GM12872 (cell line): ENCODE measurements around the gene RABGAP1.

ENCODE experiments used
- TF ChIP-seq, protein P1 (sequence below): IDR thresholded peaks from 3 replicates; pipeline ENCODE4 v1.5.1; 2011; ENCODE audit warnings: low read depth, mild to moderate bottlenecking, low read length, moderate library complexity; ENCODE audit not compliant: insufficient read depth

The RABGAP1 gene

DNA sequence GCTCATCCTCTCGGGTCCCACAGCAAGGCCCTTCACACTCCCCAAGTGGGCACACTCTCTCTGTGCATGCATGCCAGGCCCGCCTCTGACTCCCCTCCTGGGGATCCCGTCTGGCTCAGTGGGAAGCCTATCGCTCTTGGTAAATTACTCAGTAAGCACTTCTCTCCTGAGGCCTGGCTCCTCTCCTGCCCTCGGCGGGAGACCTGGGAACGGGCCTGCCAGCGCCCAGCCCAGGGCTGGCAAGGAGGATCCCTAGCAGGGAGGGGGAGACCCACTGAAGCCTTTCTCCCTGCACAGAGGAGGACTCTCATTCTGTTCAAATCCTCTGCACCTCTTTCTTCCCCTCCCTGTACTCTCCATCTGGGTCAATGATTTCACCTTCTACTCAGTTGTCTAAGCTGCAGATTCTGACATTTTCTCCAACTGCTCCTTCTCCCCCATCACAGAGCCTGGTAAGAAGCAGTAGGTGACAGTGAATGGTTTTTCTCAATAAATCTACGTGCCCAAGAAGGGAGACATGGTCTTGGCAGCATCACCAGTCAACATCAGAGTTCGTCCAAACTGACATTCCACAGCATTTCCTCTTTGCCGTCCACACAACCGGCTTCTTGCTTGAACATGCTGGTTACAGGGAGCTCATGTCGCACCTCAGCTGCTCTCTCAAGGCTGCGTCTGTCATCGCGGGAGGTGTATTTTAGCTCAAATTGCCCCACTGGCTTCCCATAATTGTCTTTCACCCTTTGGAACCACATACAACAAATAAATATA lies 174.5 kb downstream of the RABGAP1 start:
- TF ChIP-seq, protein P1, sequence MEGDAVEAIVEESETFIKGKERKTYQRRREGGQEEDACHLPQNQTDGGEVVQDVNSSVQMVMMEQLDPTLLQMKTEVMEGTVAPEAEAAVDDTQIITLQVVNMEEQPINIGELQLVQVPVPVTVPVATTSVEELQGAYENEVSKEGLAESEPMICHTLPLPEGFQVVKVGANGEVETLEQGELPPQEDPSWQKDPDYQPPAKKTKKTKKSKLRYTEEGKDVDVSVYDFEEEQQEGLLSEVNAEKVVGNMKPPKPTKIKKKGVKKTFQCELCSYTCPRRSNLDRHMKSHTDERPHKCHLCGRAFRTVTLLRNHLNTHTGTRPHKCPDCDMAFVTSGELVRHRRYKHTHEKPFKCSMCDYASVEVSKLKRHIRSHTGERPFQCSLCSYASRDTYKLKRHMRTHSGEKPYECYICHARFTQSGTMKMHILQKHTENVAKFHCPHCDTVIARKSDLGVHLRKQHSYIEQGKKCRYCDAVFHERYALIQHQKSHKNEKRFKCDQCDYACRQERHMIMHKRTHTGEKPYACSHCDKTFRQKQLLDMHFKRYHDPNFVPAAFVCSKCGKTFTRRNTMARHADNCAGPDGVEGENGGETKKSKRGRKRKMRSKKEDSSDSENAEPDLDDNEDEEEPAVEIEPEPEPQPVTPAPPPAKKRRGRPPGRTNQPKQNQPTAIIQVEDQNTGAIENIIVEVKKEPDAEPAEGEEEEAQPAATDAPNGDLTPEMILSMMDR: no peak

DNA sequence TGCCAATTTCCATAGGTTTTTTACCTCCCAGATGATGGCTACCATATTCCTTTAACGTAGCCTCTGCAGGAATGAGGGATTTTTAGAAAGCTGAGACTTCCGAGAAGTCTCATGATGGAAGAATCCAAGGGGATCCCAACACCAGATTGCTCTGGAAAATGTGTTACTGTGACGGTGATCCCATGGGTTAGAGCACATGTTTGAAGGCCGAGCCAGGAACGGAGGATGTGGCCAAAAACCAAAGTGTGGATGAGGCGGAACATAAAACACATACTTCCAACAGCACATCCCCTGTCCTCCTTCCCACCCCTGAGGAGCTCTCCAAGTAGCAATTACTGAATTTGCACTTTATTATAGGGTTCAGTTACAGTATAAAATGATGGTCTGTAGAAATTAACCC lies 175.2 kb downstream of the RABGAP1 start:
- TF ChIP-seq, protein P1: no peak

DNA sequence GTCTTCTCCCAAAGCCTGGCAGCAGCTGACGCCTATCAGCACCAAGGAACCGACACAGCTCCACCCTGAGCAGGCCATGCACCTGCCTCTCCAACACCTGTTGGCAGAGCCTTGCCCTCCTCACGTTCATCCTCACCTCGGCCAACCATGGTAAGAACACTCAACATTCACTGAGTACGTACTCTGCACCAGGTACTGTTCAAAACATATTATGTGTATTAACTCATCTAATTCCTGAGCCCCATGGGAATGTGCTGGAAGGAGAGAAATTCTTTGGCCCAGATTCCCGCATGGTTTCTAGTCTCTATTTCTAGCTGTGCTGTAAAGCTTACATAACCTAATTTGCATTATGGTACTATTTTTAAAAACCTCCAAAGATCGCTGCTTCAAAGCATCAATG lies 178.7 kb downstream of the RABGAP1 start:
- TF ChIP-seq, protein P1: no peak

DNA sequence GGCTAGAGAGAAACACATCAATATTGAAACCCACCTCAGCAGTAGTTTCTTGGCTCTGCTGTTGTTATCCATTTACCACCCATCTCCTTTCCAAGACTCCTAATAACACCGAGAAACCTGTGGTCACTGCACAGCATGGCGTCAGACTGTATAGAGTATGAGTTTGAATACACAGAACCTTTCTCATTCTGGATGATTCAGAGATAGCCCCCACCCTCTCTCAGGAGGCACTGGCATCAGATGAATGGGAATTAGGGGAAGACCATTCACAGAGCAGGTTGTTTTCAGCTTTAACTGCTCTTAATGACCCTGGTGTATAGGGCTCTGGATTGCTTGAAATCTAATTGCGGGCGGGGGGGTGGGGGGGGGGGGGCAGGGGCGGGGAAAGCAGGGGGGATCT lies 179.3 kb downstream of the RABGAP1 start:
- TF ChIP-seq, protein P1: no peak

DNA sequence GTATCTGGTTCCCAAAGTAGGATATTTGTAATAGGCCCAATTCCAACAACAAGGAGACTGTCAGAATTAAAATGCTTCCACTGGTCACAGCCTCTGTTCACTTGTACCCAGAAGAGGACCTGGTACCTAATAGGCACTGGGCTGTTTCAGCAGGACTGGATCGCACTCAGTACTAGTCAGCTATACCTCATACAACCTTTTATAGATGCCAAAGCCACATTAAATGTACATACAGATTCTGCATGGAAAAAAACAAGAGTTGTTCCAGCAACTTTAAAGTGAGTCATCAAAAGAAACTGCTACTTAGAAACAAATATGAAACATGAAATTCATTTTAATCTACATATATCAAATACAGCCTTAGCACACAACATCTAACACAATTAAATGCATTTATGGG lies 180.1 kb downstream of the RABGAP1 start:
- TF ChIP-seq, protein P1: no peak

DNA sequence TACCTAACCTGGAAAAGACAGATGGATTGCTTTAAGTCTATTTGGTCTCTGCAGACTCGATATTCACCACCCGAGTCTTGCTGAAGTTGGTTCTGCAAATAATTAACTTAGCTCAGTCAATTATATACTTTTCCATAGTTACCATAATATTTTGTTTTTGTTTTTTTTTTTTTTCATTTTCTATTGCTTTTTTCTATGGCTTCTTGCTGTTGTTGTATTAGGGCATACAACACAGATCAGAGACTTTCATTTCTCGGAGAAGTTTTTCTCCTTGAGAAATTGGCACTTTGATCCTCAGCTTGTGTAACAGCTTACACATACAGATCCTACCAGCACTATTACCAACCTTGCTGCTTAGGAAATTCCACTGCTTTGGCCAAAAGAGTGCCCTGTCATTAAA lies 180.6 kb downstream of the RABGAP1 start:
- TF ChIP-seq, protein P1: no peak

DNA sequence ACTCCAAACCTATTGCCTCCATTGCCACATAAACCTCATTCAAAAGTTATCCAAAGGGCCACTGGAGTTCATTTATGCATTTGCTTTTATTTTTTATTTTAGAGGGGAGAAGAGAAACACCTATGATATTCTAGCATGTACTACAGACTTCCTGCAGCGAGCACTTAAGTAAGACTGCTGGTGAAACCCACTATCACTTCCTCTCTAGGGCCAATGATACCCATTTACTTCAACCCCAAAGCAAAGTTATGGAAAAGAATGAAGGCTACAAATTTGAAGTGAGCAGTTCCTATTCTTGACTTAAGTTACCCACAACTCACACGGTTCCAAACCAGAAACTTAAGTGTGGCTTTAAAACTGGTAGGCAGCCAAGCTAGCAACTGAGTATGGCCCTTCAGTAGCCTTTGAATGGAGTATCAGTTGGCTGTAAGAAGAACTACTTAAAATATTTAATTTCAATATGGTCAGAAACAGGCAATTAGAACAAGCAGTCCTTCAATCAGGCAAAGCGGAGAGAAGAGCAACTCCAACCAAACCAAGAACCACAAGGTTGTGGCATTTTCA lies 186.8 kb downstream of the RABGAP1 start:
- TF ChIP-seq, protein P1: no peak
